Mucosa of gallbladder (tissue), 1 donor: ENCODE results near the gene ANKRD40CL. TPM values are rescaled to one million over a fixed set of nuclear protein-coding genes. Genes with fewer than 3 reads are reported as not detected.

Experiments used
- DNase-seq: peaks from one replicate; pipeline ENCODE4 v3.0.0-alpha.2; 2020; ENCODE audit warnings: low spot score
- total RNA-seq: library from RNA; stranded (reverse); gene quantifications from one replicate; pipeline ENCODE4 v1.2.1, GENCODE V29; 2021
- donor health status: DM: no; HTN: no; CAD: no.

The ANKRD40CL gene
- total RNA-seq, 1 donor from 2014 or later: 10.9 TPM

- DNase-seq: no peak
Measured at GRCh38 chr17:50715471-50715870, 51.8 kb downstream of the ANKRD40CL start.

DNA sequence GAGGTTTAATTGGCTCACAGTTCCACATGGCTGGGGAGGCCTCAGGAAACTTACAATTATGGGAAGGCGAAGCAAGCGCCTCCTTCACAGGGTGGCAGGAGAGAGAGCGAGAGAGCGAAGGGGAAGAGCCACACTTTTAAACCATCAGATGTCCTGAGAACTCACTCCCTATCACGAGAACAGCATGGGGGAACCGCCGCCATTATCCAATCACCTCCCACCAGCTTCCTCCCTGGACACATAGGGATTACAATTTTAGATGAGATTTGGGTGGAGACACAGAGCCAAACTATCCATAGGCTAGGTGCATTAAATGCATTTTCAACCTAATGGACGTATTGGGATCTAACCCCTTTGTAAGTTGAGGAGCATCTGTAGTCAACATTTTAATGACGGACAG, 54.7 kb downstream of the ANKRD40CL start:
- DNase-seq: no peak

Other genes with a start within 250 kb of the ANKRD40CL start
- 92.7 TPM for gene EPN3, start 234.8 kb downstream of the ANKRD40CL start, total RNA-seq
- gene SPATA20, start 220.3 kb downstream of the ANKRD40CL start, total RNA-seq: 70.0 TPM
- 0.26 TPM for gene CACNA1G, start 206.8 kb downstream of the ANKRD40CL start, total RNA-seq
- 367 TPM for gene ABCC3, start 132.6 kb downstream of the ANKRD40CL start, total RNA-seq
- 40.6 TPM for gene ANKRD40, start 59.6 kb downstream of the ANKRD40CL start, total RNA-seq
- gene LUC7L3, start 47.9 kb downstream of the ANKRD40CL start, total RNA-seq: 117 TPM
- 0.63 TPM for gene WFIKKN2, start 68.1 kb upstream of the ANKRD40CL start, total RNA-seq
- gene TOB1, start 98.8 kb upstream of the ANKRD40CL start, total RNA-seq: 134 TPM